SU-DHL-6 (cell line): ENCODE measurements around the gene F2RL3.

Source experiments
- H2AFZ ChIP-seq: fragments of 200-600 bp; sonication (generic); 2 replicates; pipeline ENCODE4 v1.6.1; 2014; ENCODE audit warnings: low read depth, mild to moderate bottlenecking, moderate library complexity, mixed read lengths, antibody characterized with exemption, low read length; ENCODE audit not compliant: severe bottlenecking
- H3F3A ChIP-seq: fragments of 200-600 bp; shearing (Covaris generic); 2 replicates; pipeline ENCODE4 v1.6.0; 2016; ENCODE audit warnings: antibody characterized with exemption, mild to moderate bottlenecking; ENCODE audit not compliant: insufficient read depth
- H3K27ac ChIP-seq: fragments of 200-600 bp; sonication (generic); 2 replicates; pipeline ENCODE4 v1.5.1; 2016; ENCODE audit warnings: low read depth, mild to moderate bottlenecking, low read length, moderate library complexity, mixed read lengths
- H3K27me3 ChIP-seq: fragments of 200-600 bp; sonication (generic), shearing (Covaris generic); 2 replicates; pipeline ENCODE4 v1.6.0; 2014; ENCODE audit warnings: mild to moderate bottlenecking, low read length
- H3K36me3 ChIP-seq: fragments of 200-600 bp; sonication (generic); 2 replicates; pipeline ENCODE4 v1.6.1; 2014; ENCODE audit warnings: mild to moderate bottlenecking, low read length, mixed read lengths
- H3K4me2 ChIP-seq: fragments of 300-600, 200-600 bp; shearing (Covaris generic), sonication (generic); 2 replicates; pipeline ENCODE4 v1.6.0; 2014; ENCODE audit warnings: low read length, low read depth, mild to moderate bottlenecking; ENCODE audit not compliant: poor library complexity, severe bottlenecking
- H3K4me3 ChIP-seq: fragments of 200-600 bp; sonication (generic); 2 replicates; pipeline ENCODE4 v1.5.1; 2014; ENCODE audit warnings: antibody characterized with exemption, low read length, mild to moderate bottlenecking, mixed read lengths; ENCODE audit not compliant: insufficient read depth, poor library complexity, severe bottlenecking
- H3K79me2 ChIP-seq: fragments of 200-600 bp; sonication (generic); 2 replicates; pipeline ENCODE4 v1.6.1; 2014; ENCODE audit warnings: mild to moderate bottlenecking, low read length, moderate library complexity; ENCODE audit not compliant: insufficient read depth
- H3K9ac ChIP-seq: fragments of 200-600 bp; sonication (generic); 2 replicates; pipeline ENCODE4 v1.7.0; 2014; ENCODE audit warnings: mild to moderate bottlenecking, low read length
- H3K9me2 ChIP-seq: fragments of 200-600 bp; sonication (generic); replicated peaks from 2 replicates; pipeline ENCODE4 v1.6.1; 2014; ENCODE audit warnings: low read length; ENCODE audit not compliant: insufficient read depth
- H3K9me3 ChIP-seq: fragments of 200-600 bp; sonication (generic); 2 replicates; pipeline ENCODE4 v1.6.1; 2014; ENCODE audit warnings: low read length, mixed read lengths; ENCODE audit not compliant: insufficient read depth
- H4K20me1 ChIP-seq: fragments of 200-600 bp; sonication (generic); 2 replicates; pipeline ENCODE4 v1.6.1; 2014; ENCODE audit warnings: low read depth, mild to moderate bottlenecking, antibody characterized with exemption, low read length, moderate library complexity, mixed read lengths
- CTCF ChIP-seq: fragments of 200-600 bp; sonication (generic); IDR thresholded peaks from one replicate; pipeline ENCODE4 v1.5.1; 2017; ENCODE audit warnings: antibody characterized with exemption, mild to moderate bottlenecking, low read length, moderate library complexity; ENCODE audit not compliant: insufficient read depth, poor library complexity, severe bottlenecking
- EZH2phosphoT487 ChIP-seq: fragments of 200-600 bp; sonication (generic), shearing (Covaris generic); conservative IDR thresholded peaks from 2 replicates; pipeline ENCODE4 v1.6.1; 2018; ENCODE audit warnings: mild to moderate bottlenecking, antibody characterized with exemption, low read length, moderate library complexity, mixed read lengths

F2RL3 gene

DNA sequence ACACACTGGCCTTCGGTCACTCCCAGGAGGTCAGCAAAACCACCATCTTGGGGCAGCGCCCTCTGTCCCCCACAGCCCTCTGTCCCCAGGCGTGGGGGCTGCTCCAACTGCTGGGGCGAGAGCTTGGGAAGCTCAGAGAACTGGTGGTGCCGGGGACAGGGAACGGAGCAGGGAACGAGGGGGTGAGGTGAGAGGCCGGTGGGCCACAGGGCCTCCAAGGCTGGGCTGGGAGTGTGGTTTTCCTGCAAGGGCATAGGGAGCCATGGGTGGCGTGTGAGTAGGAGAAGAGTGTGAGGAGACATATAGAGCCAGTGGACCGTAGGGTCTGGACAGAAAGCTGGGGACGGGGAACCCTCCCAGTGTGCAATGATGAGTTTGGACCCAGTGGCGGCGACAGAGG lies 34.1 kb downstream of the F2RL3 start:
- no peak overlapping the region for H3K4me3 ChIP-seq
- no peaks in the 10 kb centered on the region for H3K27me3 ChIP-seq
- no peaks in the 10 kb centered on the region for H3K36me3 ChIP-seq
- no peaks in the 10 kb centered on the region for H3K79me2 ChIP-seq
- H3K4me2 ChIP-seq = no peak overlapping the region
- TF ChIP-seq CTCF = no peak
- TF ChIP-seq EZH2phosphoT487 = no peak
- no peak overlapping the region for H3K27ac ChIP-seq
- no peaks in the 10 kb centered on the region for H3F3A ChIP-seq
- no peak overlapping the region for H2AFZ ChIP-seq
- no peaks in the 10 kb centered on the region for H3K9me3 ChIP-seq
- no peaks in the 10 kb centered on the region for H3K9me2 ChIP-seq
- no peak overlapping the region for H3K9ac ChIP-seq
- no peaks in the 10 kb centered on the region for H4K20me1 ChIP-seq

- Histone ChIP-seq H2AFZ (no peak overlapping the region), H3K27me3 (no peaks in the 10 kb centered on the region; the same call in 1 of the 2 replicates), H3K4me3 (no peak overlapping the region), H3K4me2 (no peak overlapping the region), H3K9me2 (no peaks in the 10 kb centered on the region), H3K9ac (no peak overlapping the region), H3K27ac (no peak overlapping the region), H3K36me3 (no peaks in the 10 kb centered on the region), H4K20me1 (no peaks in the 10 kb centered on the region), H3K79me2 (no peaks in the 10 kb centered on the region), H3F3A (no peaks in the 10 kb centered on the region), H3K9me3 (no peaks in the 10 kb centered on the region)
- TF ChIP-seq EZH2phosphoT487 (no peak), CTCF (no peak)
Measured at GRCh38 chr19:16927883-16928282, 39.1 kb downstream of the F2RL3 start.

DNA sequence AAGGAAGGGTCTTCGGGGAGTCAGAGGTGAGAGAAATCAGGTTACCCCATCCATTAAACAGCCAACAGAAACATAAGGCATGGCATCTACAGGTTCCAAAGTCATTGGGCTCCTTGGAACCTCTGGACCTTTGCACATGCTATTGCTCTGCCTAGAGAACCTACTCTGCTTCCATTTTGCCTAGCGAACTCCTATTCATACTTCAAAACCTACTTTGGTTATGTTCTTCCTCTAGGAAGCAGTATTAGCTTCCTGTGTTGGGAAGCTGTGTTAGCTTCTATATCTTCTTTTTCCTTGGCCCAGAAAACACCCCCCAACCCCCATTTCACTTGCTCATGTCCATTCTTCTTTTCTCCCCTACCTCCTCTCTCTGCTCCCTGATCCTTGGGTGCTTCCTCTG lies 39.6 kb downstream of the F2RL3 start:
- H3K4me2 ChIP-seq = no peak overlapping the region
- no peak overlapping the region for H3K4me3 ChIP-seq
- no peak overlapping the region for H2AFZ ChIP-seq
- no peak for TF ChIP-seq CTCF
- no peak for TF ChIP-seq EZH2phosphoT487
- no peaks in the 10 kb centered on the region for H3K36me3 ChIP-seq
- H3K9me2 ChIP-seq = no peaks in the 10 kb centered on the region
- H3K79me2 ChIP-seq = no peaks in the 10 kb centered on the region
- H3K9ac ChIP-seq = no peak overlapping the region
- peaks cover 2% of the 10 kb centered on the region; the same call in 1 of the 2 replicates for H3K9me3 ChIP-seq
- H3K27ac ChIP-seq = no peak overlapping the region
- H3F3A ChIP-seq = no peaks in the 10 kb centered on the region
- no peaks in the 10 kb centered on the region; the same call in 1 of the 2 replicates for H3K27me3 ChIP-seq
- H4K20me1 ChIP-seq = no peaks in the 10 kb centered on the region
